Right lobe of liver (tissue), 4 donors: ENCODE measurements around the gene NAXE.

Experiments used
- POLR2A ChIP-seq: fragments of 450-650 bp; IDR thresholded peaks from one replicate; pipeline ENCODE4 v1.6.1; 2017; ENCODE audit warnings: antibody characterized with exemption, mild to moderate bottlenecking
- TF ChIP-seq, protein P1 (sequence below), 4 donors: fragments of 200-600 bp in 3 of 4; fragments of 450-650 bp in 1 of 4; IDR thresholded peaks; one replicate each; pipeline versions ENCODE4 v1.5.1 to v1.8.0; 2016 to 2022; ENCODE audit warnings: antibody characterized with exemption in 4 of 4, mild to moderate bottlenecking in 2 of 4
- donor health status: DM: no; HTN: no; CAD: no.
- donor health status: DM: no; HTN: no; CAD: no.
- donor health status: DM: no; HTN: yes; CAD: no.

DNA sequence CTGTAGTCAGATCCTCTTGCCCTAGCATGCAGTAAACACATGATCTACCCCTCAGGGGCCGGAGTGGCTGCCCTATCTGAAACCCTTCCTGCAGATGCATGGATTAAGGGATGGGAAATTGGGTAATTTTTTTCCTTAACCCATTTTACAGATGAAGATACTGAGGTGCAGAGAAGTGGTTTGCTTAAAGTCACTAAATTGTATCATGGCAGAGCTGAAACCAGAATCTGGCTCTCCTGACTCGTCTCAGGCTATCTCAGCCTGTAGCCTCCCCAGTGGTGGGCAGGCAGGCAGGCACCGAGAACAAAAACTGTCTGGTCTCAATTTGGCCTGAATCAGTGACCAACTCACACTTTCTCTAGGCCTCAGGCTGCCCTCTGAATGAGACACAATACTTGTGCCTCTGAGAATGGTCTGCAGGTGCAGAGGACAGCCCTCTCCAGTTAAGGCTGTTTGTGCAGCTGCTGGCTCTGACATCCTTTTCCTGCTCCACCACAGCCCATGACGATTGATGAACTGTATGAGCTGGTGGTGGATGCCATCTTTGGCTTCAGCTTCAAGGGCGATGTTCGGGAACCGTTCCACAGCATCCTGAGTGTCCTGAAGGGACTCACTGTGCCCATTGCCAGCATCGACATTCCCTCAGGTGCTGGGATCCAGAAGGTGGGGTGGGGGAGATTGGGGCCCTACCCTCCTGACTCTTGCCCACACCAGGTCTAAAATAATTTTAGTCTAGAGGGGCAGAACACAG, 1.5 kb downstream of the NAXE start:
- TF ChIP-seq, protein P1, sequence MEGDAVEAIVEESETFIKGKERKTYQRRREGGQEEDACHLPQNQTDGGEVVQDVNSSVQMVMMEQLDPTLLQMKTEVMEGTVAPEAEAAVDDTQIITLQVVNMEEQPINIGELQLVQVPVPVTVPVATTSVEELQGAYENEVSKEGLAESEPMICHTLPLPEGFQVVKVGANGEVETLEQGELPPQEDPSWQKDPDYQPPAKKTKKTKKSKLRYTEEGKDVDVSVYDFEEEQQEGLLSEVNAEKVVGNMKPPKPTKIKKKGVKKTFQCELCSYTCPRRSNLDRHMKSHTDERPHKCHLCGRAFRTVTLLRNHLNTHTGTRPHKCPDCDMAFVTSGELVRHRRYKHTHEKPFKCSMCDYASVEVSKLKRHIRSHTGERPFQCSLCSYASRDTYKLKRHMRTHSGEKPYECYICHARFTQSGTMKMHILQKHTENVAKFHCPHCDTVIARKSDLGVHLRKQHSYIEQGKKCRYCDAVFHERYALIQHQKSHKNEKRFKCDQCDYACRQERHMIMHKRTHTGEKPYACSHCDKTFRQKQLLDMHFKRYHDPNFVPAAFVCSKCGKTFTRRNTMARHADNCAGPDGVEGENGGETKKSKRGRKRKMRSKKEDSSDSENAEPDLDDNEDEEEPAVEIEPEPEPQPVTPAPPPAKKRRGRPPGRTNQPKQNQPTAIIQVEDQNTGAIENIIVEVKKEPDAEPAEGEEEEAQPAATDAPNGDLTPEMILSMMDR (IDR thresholded peaks at IDR 0.05): no peak
- no peak for TF ChIP-seq POLR2A
